ENCODE results near the gene CFAP141.
"Not testable (repeated sequence)": the region's sequence is repeated elsewhere in the genome, so short reads cannot be mapped to it uniquely, and the experiment has no call there.

CFAP141 gene

GRCh38 chr1:154207262-154207661, 1.1 kb upstream of the CFAP141 start:
- no peak for DNase-seq

GRCh38 chr1:154205778-154206177, 355 bp downstream of the CFAP141 start:
- not testable (repeated sequence) for DNase-seq

- DNase-seq: no peak
Observed at GRCh38 chr1:154199563-154199879, 6.6 kb downstream of the CFAP141 start.

- DNase-seq: peak; percentile 92
Observed at GRCh38 chr1:154198756-154199562, 7.2 kb downstream of the CFAP141 start.

- no peak for DNase-seq
Observed at GRCh38 chr1:154193821-154194220, 12.3 kb downstream of the CFAP141 start.

GRCh38 chr1:154192476-154192875, 13.7 kb downstream of the CFAP141 start:
- no peak for DNase-seq

GRCh38 chr1:154191990-154192461, 14.1 kb downstream of the CFAP141 start, which contains the start of gene TPM3:
Gene TPM3, minus strand, starts transcription at chr1:154192100. Its CDS starts 82 bp downstream, at chr1:154192018.
- no peak for DNase-seq

- DNase-seq: no peak
Observed at GRCh38 chr1:154190550-154190949, 15.6 kb downstream of the CFAP141 start.

- no peak for DNase-seq
Observed at GRCh38 chr1:154186852-154187501, 19.2 kb downstream of the CFAP141 start.

- peak; percentile 99 for DNase-seq
Observed at GRCh38 chr1:154186177-154186576, 20.0 kb downstream of the CFAP141 start.

GRCh38 chr1:154183046-154183915, 22.9 kb downstream of the CFAP141 start:
- peak; percentile 99 for DNase-seq

GRCh38 chr1:154182344-154183045, 23.6 kb downstream of the CFAP141 start:
- peak; percentile 70 for DNase-seq

- DNase-seq: no peak
Observed at GRCh38 chr1:154181944-154182343, 24.2 kb downstream of the CFAP141 start.

GRCh38 chr1:154179946-154180687, 26.0 kb downstream of the CFAP141 start:
- no peak for DNase-seq

- peak; percentile 97 for DNase-seq
Observed at GRCh38 chr1:154178911-154179811, 27.0 kb downstream of the CFAP141 start.

GRCh38 chr1:154178013-154178412, 28.1 kb downstream of the CFAP141 start:
- DNase-seq: no peak

- DNase-seq: no peak
Observed at GRCh38 chr1:154176337-154176736, 29.8 kb downstream of the CFAP141 start.

GRCh38 chr1:154174654-154175053, 31.5 kb downstream of the CFAP141 start:
- DNase-seq: no peak

- DNase-seq: no peak
Observed at GRCh38 chr1:154171880-154172279, 34.3 kb downstream of the CFAP141 start.

- DNase-seq: no peak
Observed at GRCh38 chr1:154171223-154171583, 34.9 kb downstream of the CFAP141 start.

All from NCI-H82 (cell line).